HG03066 (cell line): ENCODE measurements around the gene TPD52L2.
"Not testable (repeated sequence)": the region's sequence is repeated elsewhere in the genome, so short reads cannot be mapped to it uniquely, and the experiment has no call there.

Experiments used
- ATAC-seq: cut with Tn5 transposase; IDR thresholded peaks from one replicate; pipeline ENCODE4 v1.9.1; 2021; ENCODE audit warnings: low read depth; ENCODE audit not compliant: unreplicated experiment

Gene TPD52L2

GRCh38 chr20:63929071-63929470 is 64.0 kb downstream of the TPD52L2 start:
- ATAC-seq, result no peak

GRCh38 chr20:63929473-63929883 is 64.4 kb downstream of the TPD52L2 start:
- ATAC-seq, result not testable (repeated sequence)

GRCh38 chr20:63930971-63931553 is 66.0 kb downstream of the TPD52L2 start:
- no peak for ATAC-seq

GRCh38 chr20:63931735-63932134 is 66.7 kb downstream of the TPD52L2 start:
- ATAC-seq, result no peak

GRCh38 chr20:63932606-63933160 is 67.6 kb downstream of the TPD52L2 start:
- ATAC-seq, result no peak

- no peak for ATAC-seq
Measured at GRCh38 chr20:63933646-63934045, 68.6 kb downstream of the TPD52L2 start.

GRCh38 chr20:63934271-63935068 is 69.4 kb downstream of the TPD52L2 start:
- no peak for ATAC-seq

- ATAC-seq, result no peak
Measured at GRCh38 chr20:63935447-63935846, 70.4 kb downstream of the TPD52L2 start.

GRCh38 chr20:63937596-63937995 is 72.5 kb downstream of the TPD52L2 start:
- ATAC-seq, result no peak

GRCh38 chr20:63939061-63939935 is 74.2 kb downstream of the TPD52L2 start:
- no peak for ATAC-seq

- no peak for ATAC-seq
Measured at GRCh38 chr20:63940071-63940471, 75.0 kb downstream of the TPD52L2 start.

- ATAC-seq, result no peak
Measured at GRCh38 chr20:63940472-63941266, 75.6 kb downstream of the TPD52L2 start.
